Measurements from ENCODE around the gene MDK.

MDK gene

DNA sequence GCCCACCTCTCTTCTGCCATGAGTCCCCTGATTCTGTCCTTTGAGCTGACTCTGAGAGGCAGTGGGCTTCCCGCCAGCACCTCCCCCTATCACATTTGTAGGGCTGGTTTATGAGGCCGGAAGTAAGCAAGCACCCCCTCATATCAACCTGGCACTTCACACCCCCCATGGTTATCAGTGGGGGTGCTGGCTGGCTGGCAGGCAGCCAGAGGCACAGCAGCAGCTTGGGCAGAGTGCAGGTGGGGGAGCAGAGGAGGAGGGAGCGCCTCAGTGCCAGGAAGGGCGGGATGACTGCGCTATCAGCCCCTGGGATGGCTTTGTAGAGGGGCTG lies 33.0 kb downstream of the MDK start:
- TF ChIP-seq CTCF (IDR thresholded peaks at IDR 0.05; ENCODE audit: low read depth, low read length): no peak
- DNase-seq (ENCODE audit: extremely low read depth, low read depth): no peak

GRCh38 chr11:46414879-46415278 lies 33.4 kb downstream of the MDK start:
- DNase-seq (ENCODE audit: extremely low read depth, low read depth): no peak
- no peak for TF ChIP-seq CTCF (IDR thresholded peaks at IDR 0.05; ENCODE audit: low read depth, low read length)

DNA sequence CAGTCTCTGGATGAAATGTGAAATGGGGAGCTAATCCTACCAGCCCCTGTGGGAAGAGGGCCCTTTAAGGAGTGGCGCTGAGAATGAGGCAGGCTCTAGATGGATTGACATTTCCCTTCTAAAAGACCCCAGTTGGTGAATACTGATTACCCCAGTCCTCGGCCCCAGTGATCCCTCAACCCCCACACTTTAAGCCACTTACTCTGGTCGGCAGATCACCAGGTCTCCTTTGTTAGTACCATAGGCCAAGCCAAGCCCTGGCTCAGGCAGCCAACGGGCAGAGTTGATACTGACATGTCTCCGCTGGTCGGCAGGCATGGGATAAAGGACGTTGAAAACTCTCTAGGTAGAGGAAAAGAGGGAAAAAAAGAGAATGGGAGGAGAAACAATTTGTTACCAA lies 36.2 kb downstream of the MDK start:
- no peak for TF ChIP-seq CTCF (IDR thresholded peaks at IDR 0.05; ENCODE audit: low read depth, low read length)
- DNase-seq (ENCODE audit: extremely low read depth, low read depth): no peak

DNA sequence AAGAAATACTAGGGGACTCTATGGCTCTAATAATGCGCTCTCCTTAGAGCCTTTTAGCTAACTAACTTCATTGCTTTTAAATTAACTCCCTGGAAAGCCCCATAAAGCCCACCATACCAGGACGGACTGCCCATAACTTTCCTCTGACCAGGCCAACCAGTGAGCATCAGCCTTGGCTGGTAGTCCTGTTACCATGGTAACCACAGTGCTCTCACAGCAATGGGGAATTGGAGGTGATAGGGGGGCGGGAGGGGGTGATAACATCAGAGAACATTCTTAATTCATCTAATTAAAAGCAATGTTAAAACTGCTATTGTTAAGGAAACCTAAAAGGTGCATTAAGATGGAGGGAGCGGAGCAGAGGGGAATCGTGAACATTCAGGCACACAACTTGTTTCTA lies 37.3 kb downstream of the MDK start:
- TF ChIP-seq CTCF (IDR thresholded peaks at IDR 0.05; ENCODE audit: low read depth, low read length): no peak

GRCh38 chr11:46420513-46420912 lies 39.0 kb downstream of the MDK start:
- no peak for TF ChIP-seq CTCF (IDR thresholded peaks at IDR 0.05; ENCODE audit: low read depth, low read length)
- no peak for DNase-seq (ENCODE audit: extremely low read depth, low read depth)

More for the DNA sequence above, 37.3 kb downstream of the MDK start:
- no peak for DNase-seq (ENCODE audit: extremely low read depth, low read depth)

GRCh38 chr11:46421257-46421880 lies 39.9 kb downstream of the MDK start:
- DNase-seq (ENCODE audit: extremely low read depth, low read depth): no peak
- no peak for TF ChIP-seq CTCF (IDR thresholded peaks at IDR 0.05; ENCODE audit: low read depth, low read length)

- no peak for TF ChIP-seq CTCF (IDR thresholded peaks at IDR 0.05; ENCODE audit: low read depth, low read length)
- no peak for DNase-seq (ENCODE audit: extremely low read depth, low read depth)
Observed at GRCh38 chr11:46422588-46422987, 41.1 kb downstream of the MDK start.

All from AG09319 (cell line).